HCT116 (cell line): ENCODE results near the gene LTB4R. TPM values are rescaled to one million over a fixed set of nuclear protein-coding genes. Genes with fewer than 3 reads are reported as not detected.

Source experiments
- ATAC-seq: fragments of 200-7000 bp; cut with Tn5 transposase; 2 replicates; pipeline ENCODE4 v1.9.1; 2020; ENCODE audit warnings: mild to moderate bottlenecking, moderate library complexity
- BruUV-seq: library from RNA; stranded (reverse); fragments of 400-500 nt; replicated peaks from 2 replicates; lab custom pipeline; 2021; lab: Mats Ljungman, UMichigan
- CTCF ChIA-PET: fragments of 300-600 bp; sonication (Branson Sonifier 250); formaldehyde crosslinking; loops from one replicate; lab custom pipeline; 2021; ENCODE audit warnings: antibody characterized with exemption; lab: Charles Lee
- POLR2A ChIA-PET: fragments of 300-600, 350-600 bp; sonication (Branson Sonifier 250); formaldehyde crosslinking; loops from one replicate; lab custom pipeline; 2021; ENCODE audit warnings: antibody characterized with exemption; lab: Charles Lee
- RAD21 ChIA-PET, 2 experiments: fragments of 300-600 bp; sonication (Branson Sonifier 250); formaldehyde crosslinking; loops; one replicate each; lab custom pipeline; 2023; ENCODE audit warnings: low total read pairs in 2 of 2; ENCODE audit not compliant: uncharacterized antibody in 2 of 2, unreplicated experiment in 2 of 2, low non-redundant PET in 1 of 2; lab: Charles Lee
- DNase-seq: peaks from one replicate; pipeline ENCODE4 v3.0.0-alpha.2; 2010; ENCODE audit warnings: low read depth, low spot score
- H2AFZ ChIP-seq: fragments of 200-600 bp; shearing (Covaris generic), sonication (generic); 2 replicates; pipeline ENCODE4 v1.6.1; 2017; ENCODE audit warnings: low read depth, mixed run types, mixed read lengths, antibody characterized with exemption, low read length; ENCODE audit not compliant: poor library complexity, severe bottlenecking
- H3K27ac ChIP-seq: 2 replicates; pipeline ENCODE4 v1.5.1; 2012; ENCODE audit warnings: low read depth, low read length
- H3K27me3 ChIP-seq: fragments of 200-600 bp; sonication (generic); 2 replicates; pipeline ENCODE4 v1.6.1; 2016; ENCODE audit warnings: mixed run types, low read length, mixed read lengths; ENCODE audit not compliant: insufficient read depth
- H3K36me3 ChIP-seq, 2 experiments: fragments of 200-500 bp in 1 of 2; fragments of 200-600 bp in 1 of 2; sonication (Bioruptor generic) in 1 of 2; sonication (generic) in 1 of 2; 2 replicates each; pipeline versions ENCODE4 v1.5.1 to v1.6.1; 2014 to 2016; ENCODE audit warnings: low read length in 2 of 2, inconsistent platforms in 1 of 2, mixed read lengths in 1 of 2, mixed run types in 1 of 2; ENCODE audit not compliant: insufficient read depth in 2 of 2, control insufficient read depth in 1 of 2
- H3K4me1 ChIP-seq, 2 experiments: fragments of 200-600 bp in 1 of 2; sonication (generic) in 1 of 2; 2 replicates each; pipeline versions ENCODE4 v1.5.1 to v1.6.1; 2012 to 2017; ENCODE audit warnings: low read length in 2 of 2, inconsistent platforms in 1 of 2, mild to moderate bottlenecking in 1 of 2, mixed read lengths in 1 of 2, mixed run types in 1 of 2, moderate library complexity in 1 of 2; ENCODE audit not compliant: insufficient read depth in 2 of 2, control insufficient read depth in 1 of 2
- H3K4me2 ChIP-seq: fragments of 200-600 bp; sonication (generic); 2 replicates; pipeline ENCODE4 v1.6.1; 2017; ENCODE audit warnings: mixed run types, low read length, mixed read lengths
- H3K4me3 ChIP-seq, 2 experiments: fragments of 200-600 bp in 1 of 2; sonication (generic) in 1 of 2; replicated peaks in 1 of 2; 2 replicates each; pipeline ENCODE4 v1.5.1; 2011 to 2016; ENCODE audit warnings: low read length in 2 of 2, control low read depth in 1 of 2, low read depth in 1 of 2, mild to moderate bottlenecking in 1 of 2, mixed read lengths in 1 of 2, mixed run types in 1 of 2
- H3K79me2 ChIP-seq: fragments of 200-600 bp; sonication (generic); 2 replicates; pipeline ENCODE4 v1.6.1; 2017; ENCODE audit warnings: mild to moderate bottlenecking, mixed run types, low read length, moderate library complexity, mixed read lengths; ENCODE audit not compliant: insufficient read depth
- H3K9ac ChIP-seq: fragments of 200-600 bp; sonication (generic); 2 replicates; pipeline ENCODE4 v1.6.1; 2016; ENCODE audit warnings: low read length, mixed read lengths
- H3K9me2 ChIP-seq: fragments of 200-600 bp; sonication (generic), shearing (Covaris generic); 2 replicates; pipeline ENCODE4 v1.6.1; 2017; ENCODE audit warnings: mixed run types, mild to moderate bottlenecking, moderate library complexity; ENCODE audit not compliant: insufficient read depth
- H3K9me3 ChIP-seq, 2 experiments: fragments of 200-500 bp in 1 of 2; fragments of 200-600 bp in 1 of 2; sonication (Bioruptor generic) in 1 of 2; sonication (generic) in 1 of 2; 2 replicates each; pipeline ENCODE4 v1.6.1; 2014 to 2017; ENCODE audit warnings: low read length in 2 of 2, mixed read lengths in 2 of 2, inconsistent platforms in 1 of 2, low read depth in 1 of 2, mild to moderate bottlenecking in 1 of 2, mixed run types in 1 of 2, moderate library complexity in 1 of 2; ENCODE audit not compliant: control insufficient read depth in 1 of 2, insufficient read depth in 1 of 2
- H4K20me1 ChIP-seq: fragments of 200-600 bp; sonication (generic), shearing (Covaris generic); 2 replicates; pipeline ENCODE4 v1.6.1; 2017; ENCODE audit warnings: mixed run types, mild to moderate bottlenecking, moderate library complexity; ENCODE audit not compliant: insufficient read depth
- CBX3 ChIP-seq: IDR thresholded peaks from 2 replicates; pipeline ENCODE4 v1.6.1; 2012; ENCODE audit warnings: low read depth
- CEBPB ChIP-seq: IDR thresholded peaks from 2 replicates; pipeline ENCODE4 v1.6.1; 2012; ENCODE audit warnings: low read depth
- CTCF ChIP-seq, 3 experiments: fragments of 200-600 bp in 1 of 3; sonication (generic) in 1 of 3; IDR thresholded peaks in 2 of 3; conservative IDR thresholded peaks in 1 of 3; 2 replicates each; pipeline ENCODE4 v1.5.1; 2012 to 2017; ENCODE audit warnings: low read depth in 2 of 3, low read length in 2 of 3, antibody characterized with exemption in 1 of 3, borderline replicate concordance in 1 of 3, control low read depth in 1 of 3, mild to moderate bottlenecking in 1 of 3, mixed read lengths in 1 of 3, mixed run types in 1 of 3, moderate library complexity in 1 of 3; ENCODE audit not compliant: insufficient read depth in 1 of 3
- ELF1 ChIP-seq: IDR thresholded peaks from 2 replicates; pipeline ENCODE4 v1.6.1; 2012; ENCODE audit warnings: low read depth, borderline replicate concordance
- EZH2 ChIP-seq: fragments of 200-600 bp; sonication (generic); IDR thresholded peaks from 2 replicates; pipeline ENCODE4 v1.6.1; 2017; ENCODE audit warnings: antibody characterized with exemption, mixed run types
- JUND ChIP-seq: IDR thresholded peaks from 2 replicates; pipeline ENCODE4 v1.6.1; 2012
- MAX ChIP-seq: IDR thresholded peaks from 2 replicates; pipeline ENCODE4 v1.6.1; 2012
- REST ChIP-seq: IDR thresholded peaks from 2 replicates; pipeline ENCODE4 v1.6.1; 2012; ENCODE audit warnings: low read depth
- SIN3A ChIP-seq: IDR thresholded peaks from 2 replicates; pipeline ENCODE4 v1.6.1; 2012; ENCODE audit warnings: low read depth
- SP1 ChIP-seq: IDR thresholded peaks from 2 replicates; pipeline ENCODE4 v1.6.1; 2012; ENCODE audit warnings: low read depth
- SRF ChIP-seq: IDR thresholded peaks from 2 replicates; pipeline ENCODE4 v1.6.1; 2012; ENCODE audit warnings: low read depth
- TCF7L2 ChIP-seq: IDR thresholded peaks from 2 replicates; pipeline ENCODE4 v1.7.0; 2011; ENCODE audit warnings: borderline replicate concordance, inconsistent platforms; ENCODE audit not compliant: insufficient read depth, insufficient read length; ENCODE audit errors: extremely low read depth
- YY1 ChIP-seq: IDR thresholded peaks from 2 replicates; pipeline ENCODE4 v1.6.1; 2011; ENCODE audit warnings: low read length, low read depth, moderate library complexity, mild to moderate bottlenecking; ENCODE audit not compliant: insufficient replicate concordance; ENCODE audit errors: extremely low read depth
- ZNF274 ChIP-seq: fragments of 200-500 bp; sonication (Bioruptor generic); IDR thresholded peaks from 2 replicates; pipeline ENCODE4 v1.6.1; 2014; ENCODE audit warnings: mild to moderate bottlenecking, low read depth, low read length, inconsistent platforms
- intact Hi-C: fragments of 100-400 bp; cut with micrococcal nuclease; formaldehyde crosslinking; loops from 2 replicates; pipeline ENCODE4 v1.10.0; 2022
- total RNA-seq: library from RNA; stranded (reverse); gene quantifications from one replicate; pipeline ENCODE4 v1.2.1, GENCODE V29; 2021; ENCODE audit not compliant: unreplicated experiment
- TF ChIP-seq, protein P1 (sequence below): IDR thresholded peaks from 2 replicates; pipeline ENCODE4 v1.6.1; 2012

The LTB4R gene
- total RNA-seq, 1 experiment from 2014 or later: 14.8 TPM

DNA sequence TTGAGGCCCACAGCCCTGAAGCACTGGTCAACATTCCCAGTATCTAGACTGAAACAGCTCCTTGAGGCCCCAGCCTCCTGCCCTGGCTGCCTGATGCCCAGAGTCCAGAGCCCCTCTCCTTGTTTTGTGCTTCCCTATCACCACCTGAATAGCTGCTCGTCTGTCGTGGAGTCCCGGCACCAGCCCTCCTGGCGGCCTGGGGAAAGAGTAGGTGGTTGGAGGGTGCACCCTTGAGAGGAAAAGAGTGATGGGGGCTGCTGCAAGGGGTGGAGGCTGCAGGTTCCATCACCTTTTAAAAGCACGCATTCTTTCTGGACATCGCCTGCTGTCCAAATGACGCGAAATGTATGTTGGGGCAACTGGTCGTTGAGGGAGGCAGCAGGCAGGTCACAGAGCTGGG is 43.1 kb upstream of the LTB4R start:
- ChIA-PET RAD21 (no interaction called here), POLR2A (no interaction called here), CTCF (interaction anchor here (0.7 kb wide), 1 partner anchor 168 kb away, joined by 3 read pairs; no protein-coding TSS in a partner anchor)
- H2AFZ ChIP-seq: no peak overlapping the region
- H3K36me3 ChIP-seq: no peaks in the 10 kb centered on the region; a peak in 1 of 4 replicates
- no peak overlapping the region for H3K27ac ChIP-seq
- H3K4me1 ChIP-seq: peaks cover 5 to 17% of the 10 kb centered on the region in 2 experiments; a peak in 3 of 4 replicates
- intact Hi-C loops: no loop called here
- no peak overlapping the region for H3K4me3 ChIP-seq
- no peak overlapping the region for H3K4me2 ChIP-seq
- TF ChIP-seq ZNF274: no peak
- no peak for TF ChIP-seq CBX3
- no peak for TF ChIP-seq TCF7L2
- no peak for TF ChIP-seq YY1
- TF ChIP-seq, protein P1, sequence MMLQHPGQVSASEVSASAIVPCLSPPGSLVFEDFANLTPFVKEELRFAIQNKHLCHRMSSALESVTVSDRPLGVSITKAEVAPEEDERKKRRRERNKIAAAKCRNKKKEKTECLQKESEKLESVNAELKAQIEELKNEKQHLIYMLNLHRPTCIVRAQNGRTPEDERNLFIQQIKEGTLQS: no peak
- TF ChIP-seq CEBPB: no peak
- H3K9ac ChIP-seq: no peak overlapping the region
- H3K9me3 ChIP-seq: no peaks in the 10 kb centered on the region
- DNase-seq (no peak), ATAC-seq (no peak)
- H3K79me2 ChIP-seq: peaks cover 4% of the 10 kb centered on the region; the same call in 1 of the 2 replicates
- no TSS peak for BruUV-seq
- no peaks in the 10 kb centered on the region for H3K27me3 ChIP-seq
- no peaks in the 10 kb centered on the region for H3K9me2 ChIP-seq
- H4K20me1 ChIP-seq: no peaks in the 10 kb centered on the region

- intact Hi-C loops: no loop called here
- Histone ChIP-seq H4K20me1 (no peaks in the 10 kb centered on the region), H3K36me3 (no peaks in the 10 kb centered on the region; a peak in 1 of 4 replicates), H3K9me2 (no peaks in the 10 kb centered on the region), H3K79me2 (peaks cover 4% of the 10 kb centered on the region; the same call in 1 of the 2 replicates), H2AFZ (no peak overlapping the region), H3K27ac (no peak overlapping the region), H3K4me2 (no peak overlapping the region), H3K27me3 (no peaks in the 10 kb centered on the region), H3K4me1 (peaks cover 9 to 22% of the 10 kb centered on the region in 2 experiments; a peak in 3 of 4 replicates), H3K4me3 (no peak overlapping the region), H3K9ac (no peak overlapping the region), H3K9me3 (no peaks in the 10 kb centered on the region)
- CTCF ChIA-PET: no interaction called here
- RAD21 ChIA-PET: no interaction called here
- ATAC-seq (no peak), DNase-seq (no peak)
- POLR2A ChIA-PET: interaction anchor here (2.5 kb wide), 1 partner anchor 167 kb away, joined by 9 read pairs; no protein-coding TSS in a partner anchor
- BruUV-seq: no TSS peak
- TF ChIP-seq SRF: no peak
- TF ChIP-seq ELF1: no peak
- no peak for TF ChIP-seq MAX
- no peak for TF ChIP-seq EZH2
- no peak for TF ChIP-seq SP1
- no peak for TF ChIP-seq JUND
- no peak for TF ChIP-seq REST
- no peak for TF ChIP-seq SIN3A
- TF ChIP-seq CTCF (IDR thresholded peaks at IDR 0.05 in 2 of 3, conservative IDR thresholded peaks at IDR 0.05 in 1 of 3; ENCODE audit: borderline replicate concordance in 1 of 3, insufficient read depth in 1 of 3, low read depth in 2 of 3, low read length in 2 of 3): no peak
Measured at GRCh38 chr14:24269368-24269767, 41.9 kb upstream of the LTB4R start.
